SJSA1 (cell line): ENCODE results near the gene NID1. TPM values are rescaled to one million over a fixed set of nuclear protein-coding genes. Genes with fewer than 3 reads are reported as not detected.

ENCODE experiments used
- DNase-seq, 2 experiments: peaks; one replicate each; pipeline ENCODE4 v3.0.0-alpha.2; 2015 to 2020; ENCODE audit warnings: low spot score in 2 of 2, low read depth in 1 of 2
- H3K27ac ChIP-seq: fragments of 250-450 bp; sonication (Bioruptor Pico); 2 replicates; pipeline ENCODE4 v1.5.1; 2020; ENCODE audit warnings: mild to moderate bottlenecking, moderate library complexity
- H3K27me3 ChIP-seq: fragments of 250-450 bp; sonication (Bioruptor Pico); replicated peaks from 2 replicates; pipeline ENCODE4 v1.5.1; 2020; ENCODE audit warnings: mild to moderate bottlenecking, moderate library complexity
- H3K36me3 ChIP-seq: fragments of 250-450 bp; sonication (Bioruptor Pico); 2 replicates; pipeline ENCODE4 v1.5.1; 2020; ENCODE audit warnings: mild to moderate bottlenecking
- H3K4me1 ChIP-seq: fragments of 250-450 bp; sonication (Bioruptor Pico); replicated peaks from 2 replicates; pipeline ENCODE4 v1.6.1; 2021; ENCODE audit warnings: mild to moderate bottlenecking
- H3K4me3 ChIP-seq: fragments of 250-450 bp; sonication (Bioruptor Pico); 2 replicates; pipeline ENCODE4 v1.5.1; 2020; ENCODE audit warnings: mild to moderate bottlenecking
- H3K9me3 ChIP-seq: fragments of 250-450 bp; sonication (Bioruptor Pico); replicated peaks from 2 replicates; pipeline ENCODE4 v1.5.1; 2020; ENCODE audit warnings: mild to moderate bottlenecking
- total RNA-seq: library from RNA; depleted of rRNA; stranded (reverse); fragments of >200 nt; shearing (Covaris generic); gene quantifications from 2 replicates; pipeline ENCODE4 v1.2.3, GENCODE V29; 2014; rRNA removed

Gene NID1
- total RNA-seq = 33.8 and 47.7 TPM in 2 replicates

DNA sequence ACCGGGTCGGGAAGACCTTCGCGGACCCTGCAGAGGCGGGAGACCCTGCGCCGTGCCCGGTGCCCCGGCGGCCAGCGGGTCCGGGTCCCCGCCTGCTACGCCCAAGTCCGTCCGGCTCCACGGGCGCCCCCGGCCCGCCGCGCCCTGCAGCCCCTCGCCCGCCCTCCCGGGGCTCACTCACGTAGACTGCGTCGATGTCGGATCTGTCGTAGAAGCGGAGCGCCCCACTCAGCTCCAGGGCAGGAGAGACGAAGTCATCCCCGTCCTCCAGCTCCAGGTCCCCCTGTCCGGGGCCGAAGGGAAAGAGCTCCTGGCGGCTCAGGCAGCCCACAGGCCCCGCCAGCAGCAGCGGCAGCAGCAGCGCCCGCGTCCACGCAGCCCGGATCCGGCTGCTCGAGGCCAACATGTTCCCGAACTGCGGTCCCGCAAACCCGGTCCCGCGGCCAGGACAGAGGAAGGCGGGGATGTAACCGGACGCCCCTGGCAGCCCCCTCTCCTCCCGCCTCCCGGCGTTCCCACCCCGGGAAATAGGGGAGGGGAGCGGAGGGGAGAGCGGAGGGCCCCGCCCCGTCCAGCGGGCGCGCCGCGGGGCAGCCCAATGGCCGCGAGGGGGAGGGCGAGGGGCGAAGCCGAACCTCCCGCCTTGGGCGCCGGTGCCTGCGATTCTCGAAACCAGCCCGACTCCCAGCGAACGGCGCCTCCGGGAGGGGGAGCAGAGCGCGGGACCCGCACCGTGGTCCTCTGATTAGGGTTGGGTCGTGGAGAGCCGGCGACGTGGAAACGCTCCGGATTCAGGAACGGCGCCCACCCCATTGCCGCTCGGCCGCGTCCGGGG is at the start of gene NID1:
Gene NID1 (minus strand): TSS at position 417 of the 835 bp plus-strand sequence. CDS start 11 bp downstream, at position 406.
- no peaks in the 10 kb centered on the region for H3K9me3 ChIP-seq
- peak within 1 kb of the TSS; percentile 40 for H3K27ac ChIP-seq
- peaks cover 11% of the 10 kb centered on the region for H3K4me1 ChIP-seq
- H3K27me3 ChIP-seq = no peaks in the 10 kb centered on the region
- peak; percentile 75 to 85 for DNase-seq
- H3K4me3 ChIP-seq = peak within 1 kb of the TSS; percentile 66
- peaks cover 3% of the 10 kb centered on the region for H3K36me3 ChIP-seq

DNA sequence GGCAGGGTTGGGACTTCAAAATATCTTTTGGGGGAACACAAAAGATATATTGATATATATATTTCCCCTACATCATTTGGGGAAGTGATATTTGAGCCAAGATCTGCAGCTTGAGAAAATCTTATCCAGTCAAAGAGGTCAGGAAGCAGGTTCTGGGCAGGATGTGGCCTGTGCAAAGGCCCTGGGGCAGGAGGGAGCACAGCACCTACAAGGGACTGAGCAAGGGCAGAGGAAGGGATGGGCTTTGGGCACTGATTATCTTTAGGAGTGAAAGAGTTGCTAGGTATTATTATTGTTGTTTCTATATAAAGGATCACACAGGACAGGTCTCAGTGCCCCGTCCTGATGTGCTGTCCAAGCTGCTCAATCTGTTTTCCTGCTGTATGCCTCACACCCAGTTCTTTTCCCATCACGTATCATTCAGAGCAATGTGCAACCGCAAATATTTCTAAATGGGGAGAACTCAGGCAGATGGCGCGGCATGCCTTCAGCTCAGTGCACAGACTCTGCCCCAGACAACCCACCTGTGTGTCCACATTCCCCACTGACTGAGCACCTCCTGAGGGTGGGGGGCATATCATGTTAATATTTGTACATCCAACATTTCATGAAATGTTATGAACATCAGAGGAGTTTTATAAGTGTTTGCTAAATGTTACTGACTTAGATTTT is 49.3 kb upstream of the NID1 start:
- H3K4me3 ChIP-seq = no peak overlapping the region
- H3K36me3 ChIP-seq = no peaks in the 10 kb centered on the region
- no peaks in the 10 kb centered on the region for H3K27me3 ChIP-seq
- H3K4me1 ChIP-seq = peaks cover 1% of the 10 kb centered on the region; the same call in 1 of the 2 replicates
- DNase-seq = no peak
- H3K9me3 ChIP-seq = no peaks in the 10 kb centered on the region
- no peak overlapping the region for H3K27ac ChIP-seq

DNA sequence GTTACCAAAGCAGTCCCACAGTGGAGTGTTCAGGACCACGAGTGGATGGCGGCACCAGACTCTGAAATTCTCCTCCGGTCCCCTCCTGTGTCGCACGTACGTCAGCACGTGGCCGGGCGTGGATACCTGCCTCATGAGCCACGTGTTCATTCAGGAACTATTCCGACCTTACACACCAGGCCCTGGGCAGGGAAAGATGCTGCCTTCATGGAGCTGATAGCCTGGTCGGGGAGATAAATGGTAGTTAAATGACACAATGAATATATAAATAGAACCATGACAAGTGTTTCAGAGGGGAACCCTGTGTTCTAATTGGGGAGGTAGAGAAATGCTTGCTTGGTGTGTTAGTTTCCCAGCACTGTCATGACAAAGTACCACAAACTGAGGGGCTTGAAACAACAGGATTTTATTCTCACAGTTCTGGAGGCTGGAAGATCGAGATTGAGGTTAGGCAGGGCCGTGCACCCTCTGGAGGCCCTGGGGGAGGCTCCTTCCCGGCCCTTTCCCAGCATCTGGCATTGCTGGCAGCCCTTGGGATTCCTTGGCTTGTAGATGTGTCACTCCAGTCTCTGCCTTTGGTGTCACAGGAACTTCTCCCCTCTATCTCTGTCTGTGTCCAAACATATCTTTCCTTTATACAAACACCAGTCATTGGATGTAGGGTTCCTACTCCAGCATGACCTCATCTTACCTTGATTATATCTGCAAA is 48.6 kb upstream of the NID1 start:
- H3K9me3 ChIP-seq = no peaks in the 10 kb centered on the region
- H3K4me1 ChIP-seq = peaks cover 3% of the 10 kb centered on the region; the same call in 1 of the 2 replicates
- H3K27me3 ChIP-seq = no peaks in the 10 kb centered on the region
- DNase-seq = no peak
- no peak overlapping the region for H3K27ac ChIP-seq
- H3K4me3 ChIP-seq = no peak overlapping the region
- no peaks in the 10 kb centered on the region for H3K36me3 ChIP-seq

DNA sequence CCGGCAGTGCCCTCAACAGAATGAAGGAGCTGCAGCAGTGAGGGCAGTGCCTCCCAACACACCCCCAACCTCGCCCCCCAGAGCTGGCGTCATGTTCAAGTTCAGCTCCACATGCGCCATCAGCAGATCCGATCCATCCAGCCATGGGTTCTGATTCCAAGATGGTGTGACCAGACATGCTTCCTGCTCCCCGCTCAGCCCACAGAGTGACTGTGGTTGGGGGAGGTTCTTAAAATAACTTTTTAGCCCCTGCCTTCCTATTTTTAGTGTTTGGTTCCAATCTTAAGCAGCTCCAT is 47.4 kb upstream of the NID1 start:
- Histone ChIP-seq H3K4me3 (no peak overlapping the region), H3K9me3 (no peaks in the 10 kb centered on the region)
- DNase-seq = no peak

DNA sequence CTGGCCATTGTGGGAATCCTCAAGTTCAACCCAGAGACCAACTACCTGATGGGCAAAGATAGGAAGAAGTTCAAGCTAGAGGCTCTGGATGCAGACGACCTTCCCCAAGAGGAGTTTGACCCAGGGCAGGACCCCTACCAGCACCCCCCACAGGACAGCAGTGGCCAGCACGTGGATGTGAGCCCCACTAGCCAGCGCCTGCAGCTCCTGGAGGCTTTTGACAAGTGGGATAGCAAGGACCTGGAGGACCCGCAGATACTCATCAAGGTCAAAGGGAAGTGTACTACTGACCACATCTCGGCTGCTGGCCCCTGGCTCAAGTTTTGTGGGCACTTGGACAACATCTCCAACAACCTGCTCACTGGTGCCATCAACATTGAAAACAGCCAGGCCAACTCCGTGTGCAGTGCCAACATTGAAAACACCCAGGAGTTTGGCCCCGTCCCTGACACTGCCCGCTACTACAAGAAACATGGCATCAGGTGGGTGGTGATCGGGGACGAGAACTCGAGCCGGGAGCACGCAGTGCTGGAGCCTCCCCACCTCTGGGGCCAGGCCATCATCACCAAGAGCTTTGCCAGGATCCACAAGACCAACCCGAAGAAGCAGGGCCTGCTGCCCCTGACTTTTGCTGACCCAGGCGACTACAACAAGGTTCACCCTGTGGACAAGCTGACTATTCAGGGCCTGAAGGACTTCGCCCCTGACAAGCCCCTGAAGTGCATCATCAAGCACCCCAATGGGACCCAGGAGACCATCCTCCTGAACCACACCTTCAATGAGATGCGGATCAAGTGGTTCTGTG is 46.8 kb upstream of the NID1 start:
- Histone ChIP-seq H3K27ac (no peak overlapping the region), H3K27me3 (no peaks in the 10 kb centered on the region), H3K36me3 (no peaks in the 10 kb centered on the region), H3K9me3 (no peaks in the 10 kb centered on the region), H3K4me1 (peaks cover 3% of the 10 kb centered on the region; the same call in 1 of the 2 replicates), H3K4me3 (no peak overlapping the region)
- no peak for DNase-seq

More for the DNA sequence above, 47.4 kb upstream of the NID1 start:
- Histone ChIP-seq H3K27me3 (no peaks in the 10 kb centered on the region), H3K4me1 (peaks cover 3% of the 10 kb centered on the region; the same call in 1 of the 2 replicates), H3K27ac (no peak overlapping the region), H3K36me3 (no peaks in the 10 kb centered on the region)

DNA sequence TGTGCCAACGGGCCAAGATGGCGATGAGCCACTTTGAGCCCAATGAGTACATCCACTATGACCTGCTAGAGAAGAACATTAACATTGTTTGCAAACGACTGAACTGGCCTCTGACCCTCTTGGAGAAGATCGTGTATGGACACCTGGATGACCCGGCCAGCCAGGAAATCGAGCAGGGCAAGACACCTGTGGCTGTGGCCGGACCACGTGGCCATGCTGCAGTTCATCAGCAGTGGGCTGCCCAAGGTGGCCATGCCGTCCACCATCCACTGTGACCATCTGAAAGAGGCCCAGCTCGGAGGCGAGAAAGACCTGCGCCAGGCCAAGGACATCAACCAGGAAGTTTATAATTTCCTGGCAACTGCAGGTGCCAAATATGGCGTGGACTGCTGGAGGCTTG is 45.2 kb upstream of the NID1 start:
- peaks cover 3% of the 10 kb centered on the region; the same call in 1 of the 2 replicates for H3K4me1 ChIP-seq
- no peak for DNase-seq
- no peaks in the 10 kb centered on the region for H3K27me3 ChIP-seq
- no peak overlapping the region for H3K4me3 ChIP-seq
- H3K36me3 ChIP-seq = no peaks in the 10 kb centered on the region
- H3K9me3 ChIP-seq = no peaks in the 10 kb centered on the region
- no peak overlapping the region for H3K27ac ChIP-seq

DNA sequence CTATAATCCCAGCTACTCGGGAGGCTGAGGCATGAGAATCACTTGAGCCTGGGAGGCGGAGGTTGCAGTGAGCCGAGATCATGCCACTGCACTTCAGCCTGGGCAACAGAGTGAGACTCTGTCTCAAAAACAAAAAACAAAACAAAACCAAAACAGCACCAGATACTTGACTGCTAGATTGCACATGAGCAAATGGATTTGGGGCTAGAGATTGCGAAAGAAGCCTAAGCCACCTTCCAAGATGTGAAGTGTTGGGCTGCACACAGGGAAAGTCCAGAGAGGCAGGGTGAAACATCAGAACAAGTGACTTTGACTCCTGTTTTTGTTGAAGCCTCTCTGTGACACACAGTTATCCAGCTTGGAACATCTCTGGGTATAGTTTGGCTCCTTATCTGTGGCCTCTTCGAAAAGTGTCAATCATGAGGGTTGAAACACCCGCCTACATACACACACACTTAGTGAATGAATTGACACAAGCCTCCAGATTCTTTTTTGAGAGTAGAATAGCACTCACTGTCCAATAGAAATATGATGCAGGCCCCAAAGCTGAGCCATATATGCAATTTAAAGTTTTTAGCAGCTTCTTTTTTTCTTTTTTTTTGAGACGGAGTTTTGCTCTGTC is 43.2 kb upstream of the NID1 start:
- Histone ChIP-seq H3K27me3 (no peaks in the 10 kb centered on the region), H3K4me1 (peaks cover 3% of the 10 kb centered on the region; the same call in 1 of the 2 replicates), H3K27ac (no peak overlapping the region), H3K36me3 (no peaks in the 10 kb centered on the region), H3K9me3 (no peaks in the 10 kb centered on the region), H3K4me3 (no peak overlapping the region)
- DNase-seq = no peak

DNA sequence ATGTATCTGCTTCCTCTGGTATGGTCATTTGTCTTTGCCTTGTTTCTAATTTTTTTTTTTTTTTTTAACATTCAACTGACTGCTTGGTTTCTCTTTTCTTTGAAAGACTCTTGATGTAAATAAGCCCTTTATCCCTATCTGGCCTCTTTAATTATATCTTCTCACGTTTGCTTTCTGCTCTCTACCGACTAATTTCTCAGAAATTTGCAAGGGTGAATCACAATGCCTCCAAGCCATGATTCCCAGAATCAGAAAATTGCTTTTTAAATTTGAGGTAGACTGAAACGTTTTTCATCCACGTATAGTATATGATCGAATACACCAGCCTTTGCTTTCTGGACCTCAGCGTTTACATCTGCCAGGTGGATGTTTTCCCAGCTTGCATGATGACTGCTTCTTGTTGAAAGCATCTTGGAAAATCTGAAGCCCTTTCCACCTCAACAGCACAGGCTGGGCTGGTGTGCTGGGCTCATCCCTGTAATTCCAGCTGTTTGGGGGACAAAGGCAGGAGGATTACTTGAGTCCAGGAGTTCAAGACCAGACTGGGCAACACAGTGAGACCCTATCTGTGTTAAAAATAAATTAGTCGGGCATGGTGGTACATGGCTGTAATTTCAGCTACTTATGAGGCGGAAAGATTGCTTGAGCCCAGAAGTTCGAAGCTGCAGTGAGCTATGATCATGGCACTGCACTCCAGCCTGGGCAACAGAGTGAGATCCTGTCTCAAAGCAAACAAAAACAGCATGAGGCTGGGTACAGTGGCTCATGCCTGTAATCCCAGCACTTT is 42.4 kb upstream of the NID1 start:
- Histone ChIP-seq H3K36me3 (no peaks in the 10 kb centered on the region), H3K27ac (no peak overlapping the region), H3K4me3 (no peak overlapping the region), H3K4me1 (peaks cover 3% of the 10 kb centered on the region; the same call in 1 of the 2 replicates), H3K9me3 (no peaks in the 10 kb centered on the region), H3K27me3 (no peaks in the 10 kb centered on the region)
- no peak for DNase-seq

DNA sequence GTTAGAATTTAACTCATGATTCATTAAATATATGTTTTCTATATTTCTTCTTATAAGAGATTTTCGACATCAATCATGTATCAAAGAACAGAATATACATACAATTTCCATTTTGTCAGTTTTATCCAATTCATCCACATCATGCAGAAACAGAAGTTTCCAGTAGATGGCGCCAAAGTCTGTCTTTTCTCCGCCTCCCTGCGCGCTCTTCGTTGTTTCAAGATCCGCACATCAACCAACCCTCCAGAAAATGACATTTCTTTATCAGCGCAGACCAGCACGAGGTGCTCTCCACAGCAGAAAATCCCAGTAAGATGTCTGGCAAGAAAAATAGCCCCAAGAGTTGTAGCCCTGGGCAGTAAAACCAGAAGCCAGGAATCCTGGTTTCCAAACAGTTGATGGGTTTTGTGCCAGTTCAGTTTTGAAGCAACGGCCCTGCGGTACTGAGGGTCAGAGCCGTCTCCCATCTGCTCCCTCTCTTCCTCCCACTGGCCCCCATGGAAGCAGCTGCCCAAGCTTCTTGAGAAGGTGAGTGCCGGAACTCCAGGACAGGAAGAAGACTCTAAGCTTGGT is 38.8 kb upstream of the NID1 start:
- H3K4me1 ChIP-seq = peaks cover 13% of the 10 kb centered on the region; the same call in 1 of the 2 replicates
- no peaks in the 10 kb centered on the region for H3K9me3 ChIP-seq
- DNase-seq = peak in 1 of 2 experiments; percentile 42
- H3K4me3 ChIP-seq = no peak overlapping the region
- H3K36me3 ChIP-seq = no peaks in the 10 kb centered on the region
- no peaks in the 10 kb centered on the region for H3K27me3 ChIP-seq
- no peak overlapping the region for H3K27ac ChIP-seq

DNA sequence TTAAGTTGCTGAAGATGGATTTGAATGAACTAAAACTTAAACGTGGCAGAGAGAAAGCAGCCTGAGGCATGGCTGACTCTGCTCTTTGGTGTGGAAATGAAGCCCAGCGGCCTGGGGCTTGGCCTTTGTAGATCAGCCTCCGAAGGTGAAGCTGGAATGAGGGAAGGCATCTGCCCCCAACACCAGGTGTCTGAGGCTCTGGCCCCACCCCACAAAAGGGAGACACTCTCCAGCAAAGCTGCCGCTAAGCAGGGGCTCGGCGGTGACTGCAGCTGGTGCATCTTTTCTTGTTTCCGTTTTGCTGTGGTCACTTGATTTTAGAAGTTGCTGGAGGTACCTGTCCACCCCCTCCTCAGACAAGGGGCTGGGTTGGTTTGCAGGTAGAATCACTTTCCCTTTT is 38.2 kb upstream of the NID1 start:
- Histone ChIP-seq H3K36me3 (no peaks in the 10 kb centered on the region), H3K9me3 (no peaks in the 10 kb centered on the region), H3K27ac (no peak overlapping the region), H3K27me3 (no peaks in the 10 kb centered on the region), H3K4me3 (no peak overlapping the region), H3K4me1 (peaks cover 13% of the 10 kb centered on the region; the same call in 1 of the 2 replicates)
- no peak for DNase-seq

- H3K9me3 ChIP-seq = no peaks in the 10 kb centered on the region; the same call in 1 of the 2 replicates
- H3K4me1 ChIP-seq = peaks cover 13% of the 10 kb centered on the region; the same call in 1 of the 2 replicates
- H3K27me3 ChIP-seq = no peaks in the 10 kb centered on the region
- no peak for DNase-seq
- H3K4me3 ChIP-seq = no peak overlapping the region
- no peak overlapping the region for H3K27ac ChIP-seq
- no peaks in the 10 kb centered on the region for H3K36me3 ChIP-seq
Measured at GRCh38 chr1:236102611-236103010, 37.7 kb upstream of the NID1 start.
